NCI-H2171 treated with DMSO at 0.1 percent for 48 hours (cell line): ENCODE measurements around the gene AQP3.
"Not testable (repeated sequence)": the region's sequence is repeated elsewhere in the genome, so short reads cannot be mapped to it uniquely, and the experiment has no call there.

Source experiments
- DNase-seq: peaks from one replicate; lab custom pipeline; 2025; lab: John Stamatoyannopoulos, UW

Gene AQP3

GRCh38 chr9:33414889-33415500 lies 32.4 kb downstream of the AQP3 start:
- no peak for DNase-seq

GRCh38 chr9:33414268-33414667 lies 33.1 kb downstream of the AQP3 start:
- no peak for DNase-seq

GRCh38 chr9:33408087-33408486 lies 39.3 kb downstream of the AQP3 start:
- no peak for DNase-seq

DNA sequence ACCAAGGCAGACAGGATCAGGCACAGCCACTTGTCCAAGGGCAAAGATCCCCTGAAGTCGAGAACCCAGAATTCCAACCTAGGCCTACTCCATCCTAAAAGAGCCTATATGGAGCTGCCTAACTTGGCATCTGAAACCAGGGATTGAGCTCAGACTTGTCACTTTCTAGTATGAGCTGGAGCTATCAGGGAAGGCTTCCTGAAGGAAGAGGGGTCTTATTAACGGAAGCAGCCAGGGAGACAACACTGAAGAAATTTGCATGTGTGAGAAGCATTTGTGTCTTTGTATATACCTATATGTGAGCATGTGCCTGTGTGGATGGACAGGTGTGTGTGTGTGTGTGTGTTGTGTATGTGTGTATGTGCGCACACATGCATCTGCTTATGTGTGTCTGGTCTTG lies 40.3 kb downstream of the AQP3 start:
- DNase-seq: no peak

DNA sequence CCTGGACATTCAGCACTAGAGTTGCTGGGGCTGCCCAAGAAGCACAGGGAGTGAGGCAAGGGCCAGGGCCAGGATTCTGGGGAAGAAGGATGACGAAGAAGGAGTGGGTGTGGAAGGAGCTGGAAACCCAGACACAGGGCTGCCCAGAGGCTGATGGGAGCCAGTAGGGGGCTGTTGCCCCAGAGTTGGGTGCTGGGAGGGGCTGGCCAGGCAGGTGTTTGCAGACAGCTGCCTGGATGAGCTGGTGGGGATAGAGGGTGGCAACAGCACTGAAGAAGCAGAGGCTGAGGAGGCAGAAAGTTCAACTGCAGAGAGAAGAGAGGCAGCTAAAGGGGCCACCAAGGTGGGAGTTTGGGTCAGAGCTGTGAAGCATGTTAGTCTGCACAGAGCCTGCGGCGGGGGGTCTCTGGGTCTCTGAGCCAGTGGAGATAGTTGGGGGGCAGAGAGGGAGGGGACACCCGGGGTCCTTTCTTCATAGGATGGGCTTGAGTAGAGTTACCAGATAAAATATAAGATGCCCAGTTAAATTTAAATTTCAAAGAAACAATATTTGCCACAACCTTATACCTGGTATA lies 42.5 kb downstream of the AQP3 start:
- no peak for DNase-seq

DNA sequence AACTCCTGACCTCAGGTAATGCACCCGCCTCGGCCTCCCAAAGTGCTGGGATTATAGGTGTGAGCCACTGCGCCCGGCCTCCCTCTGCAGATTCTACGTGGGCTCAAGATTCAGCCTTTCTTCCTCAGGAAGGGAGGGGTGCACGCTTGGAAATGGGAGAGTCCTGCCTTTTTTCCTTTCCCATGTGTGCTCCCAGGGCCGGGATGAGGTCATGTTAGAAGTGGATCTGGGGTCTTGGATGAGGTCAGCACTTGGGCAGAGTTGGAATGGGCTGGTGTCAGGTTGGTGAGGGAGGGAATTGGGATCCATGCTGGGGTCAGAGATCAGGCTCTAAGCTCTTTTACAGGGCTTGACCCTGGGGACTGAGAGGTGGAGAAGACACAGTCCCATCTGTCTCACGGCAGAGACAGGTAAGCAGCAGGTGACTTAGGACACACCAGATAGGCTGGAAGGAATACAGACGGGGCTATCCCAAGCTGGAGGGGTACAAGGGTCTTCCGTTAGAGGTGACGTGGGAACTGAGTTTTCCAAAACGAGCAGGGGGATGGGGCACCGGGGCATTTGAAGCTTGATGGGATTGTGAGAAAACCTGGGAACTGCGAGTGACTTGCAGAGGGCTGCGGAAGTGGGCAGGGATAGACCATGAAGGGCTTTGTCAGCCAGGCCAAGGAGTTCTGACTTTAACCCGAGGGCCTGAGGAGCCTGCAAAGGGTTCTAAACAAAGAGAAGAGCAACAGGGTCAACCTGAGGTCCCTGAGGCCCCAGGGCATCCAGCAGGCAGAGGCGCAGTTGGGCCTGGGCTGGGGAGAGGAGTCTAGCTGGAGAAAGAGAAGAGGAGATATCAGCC lies 43.2 kb downstream of the AQP3 start:
- DNase-seq: no peak

DNA sequence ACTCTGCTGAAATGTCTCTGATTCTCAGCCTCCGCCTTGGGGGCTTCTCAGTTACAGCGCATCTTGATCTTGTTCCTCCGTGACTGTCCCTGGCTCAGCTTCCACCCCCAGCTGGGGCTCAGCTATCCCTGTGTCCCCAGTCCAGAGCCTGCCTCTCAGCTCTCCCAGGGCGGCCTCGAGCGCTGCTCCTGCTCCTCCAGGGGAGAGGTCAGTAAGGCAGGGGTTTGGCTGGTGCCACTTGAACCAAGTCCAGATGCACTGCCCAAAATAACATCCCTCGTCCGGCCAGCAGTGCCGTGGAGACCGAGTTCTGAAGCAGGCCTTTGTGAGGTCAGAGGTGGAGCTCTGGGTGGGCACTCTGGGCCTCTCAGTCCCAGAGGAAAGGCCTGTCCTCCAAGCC lies 45.0 kb downstream of the AQP3 start, which contains the start of gene AQP7:
TSS of gene AQP7 (minus strand) at position 198 of the 400 bp plus-strand sequence. CDS start 1,306 bp downstream, outside the sequence.
- DNase-seq: not testable (repeated sequence)

- not testable (repeated sequence) for DNase-seq
Observed at GRCh38 chr9:33401809-33402208, 45.6 kb downstream of the AQP3 start.

DNA sequence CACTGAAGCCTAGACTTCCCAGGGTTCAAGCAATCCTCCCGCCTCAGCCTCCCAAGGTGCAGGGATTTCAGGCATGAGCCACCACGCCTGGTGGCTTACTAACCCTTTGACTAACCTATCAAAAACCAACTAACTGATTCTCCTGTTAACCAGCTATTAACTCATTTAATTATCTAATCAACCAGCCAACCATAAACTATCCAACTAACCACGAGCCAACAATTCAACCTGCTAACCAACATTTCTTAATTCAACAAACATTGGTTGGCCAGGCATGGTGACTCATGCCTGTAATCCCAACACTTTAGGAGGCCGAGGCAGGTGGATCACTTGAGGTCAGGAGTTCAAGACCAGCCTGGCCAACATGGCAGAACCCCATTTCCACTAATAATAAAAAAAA lies 48.3 kb downstream of the AQP3 start:
- not testable (repeated sequence) for DNase-seq

- not testable (repeated sequence) for DNase-seq
Observed at GRCh38 chr9:33397801-33398200, 49.6 kb downstream of the AQP3 start.

DNA sequence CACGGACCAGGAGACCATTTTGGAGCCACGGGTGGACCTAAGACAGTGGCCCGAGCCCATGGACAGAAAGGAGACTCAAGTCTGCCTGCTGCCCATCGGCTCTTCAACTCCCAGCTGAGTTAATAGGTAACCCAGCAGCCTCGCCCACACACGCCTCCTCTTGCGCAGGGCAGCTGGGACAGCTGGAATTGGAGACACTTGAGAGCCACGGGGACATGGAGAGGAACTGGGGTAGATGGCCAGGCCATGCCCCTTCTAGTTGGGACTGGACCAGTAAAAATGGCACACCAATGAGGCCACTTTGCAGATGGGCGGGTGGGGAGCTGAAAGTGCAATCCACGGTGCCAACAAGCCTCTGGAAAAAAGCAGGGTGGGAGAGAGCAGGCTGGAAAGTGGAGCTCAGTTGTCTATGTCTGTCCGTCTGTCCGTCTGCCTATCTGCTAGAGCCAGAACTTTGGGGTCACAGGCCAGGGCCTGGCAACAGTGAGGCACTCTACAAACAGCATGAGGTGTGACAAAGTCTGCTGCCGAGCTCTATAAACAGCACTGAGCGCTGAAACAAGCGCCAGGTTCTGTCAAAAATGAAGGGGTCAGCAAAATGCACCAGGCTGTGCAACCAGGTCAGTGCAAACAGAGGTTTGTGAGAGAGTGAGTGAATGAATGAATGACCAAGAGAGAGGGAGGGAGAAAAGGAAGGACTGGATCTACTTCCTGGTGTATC lies 52.1 kb downstream of the AQP3 start:
- DNase-seq: not testable (repeated sequence)

DNA sequence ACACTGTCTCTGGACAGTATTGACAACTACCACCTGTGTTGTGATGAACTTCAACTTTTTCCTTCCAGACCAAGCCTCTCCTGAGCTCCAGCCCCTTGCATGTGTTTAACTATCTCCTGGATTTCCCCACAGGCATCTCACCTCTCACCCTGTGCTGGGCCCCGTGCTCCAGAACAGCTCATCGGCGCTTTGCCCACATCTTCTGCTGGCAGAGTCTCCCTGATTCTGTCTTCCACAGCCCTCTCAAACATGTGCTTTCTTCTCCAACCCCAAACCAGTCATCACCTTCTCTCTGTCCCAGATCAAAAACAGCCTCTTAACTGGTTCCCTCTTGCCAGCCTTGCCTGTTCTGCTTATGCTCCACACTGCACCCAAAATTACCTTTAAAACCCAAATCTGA lies 53.4 kb downstream of the AQP3 start:
- not testable (repeated sequence) for DNase-seq

GRCh38 chr9:33393581-33393980 lies 53.8 kb downstream of the AQP3 start:
- DNase-seq: no peak

DNA sequence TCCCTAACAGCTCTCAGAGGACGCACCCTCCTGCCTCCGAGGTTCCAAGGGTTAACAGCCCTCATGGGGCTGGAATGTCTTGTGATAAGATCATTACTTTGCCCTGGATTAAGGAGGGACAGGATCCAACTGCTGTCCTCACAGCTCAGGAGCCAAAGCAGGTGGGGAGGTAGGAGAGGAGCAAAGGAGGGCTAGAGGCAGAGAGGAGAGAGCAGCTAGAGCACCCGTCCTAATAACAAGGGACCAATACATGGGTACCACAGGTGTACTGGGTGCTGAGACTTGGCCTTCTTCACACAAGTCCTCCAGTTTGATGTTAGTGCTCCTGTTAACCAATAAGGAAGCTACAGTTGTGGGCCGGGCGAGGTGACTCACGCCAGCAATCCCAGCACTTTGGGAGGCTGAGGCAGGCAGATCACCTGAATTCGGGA lies 54.8 kb downstream of the AQP3 start:
- DNase-seq: not testable (repeated sequence)
